Iris pigment epithelial cell (primary cell): ENCODE measurements around the gene ZNF768.
"Not testable (repeated sequence)": the region's sequence is repeated elsewhere in the genome, so short reads cannot be mapped to it uniquely, and the experiment has no call there.

ENCODE experiments used
- DNase-seq: peaks from one replicate; pipeline ENCODE4 v3.0.0-alpha.2; 2011; ENCODE audit warnings: low read depth

The ZNF768 gene

DNA sequence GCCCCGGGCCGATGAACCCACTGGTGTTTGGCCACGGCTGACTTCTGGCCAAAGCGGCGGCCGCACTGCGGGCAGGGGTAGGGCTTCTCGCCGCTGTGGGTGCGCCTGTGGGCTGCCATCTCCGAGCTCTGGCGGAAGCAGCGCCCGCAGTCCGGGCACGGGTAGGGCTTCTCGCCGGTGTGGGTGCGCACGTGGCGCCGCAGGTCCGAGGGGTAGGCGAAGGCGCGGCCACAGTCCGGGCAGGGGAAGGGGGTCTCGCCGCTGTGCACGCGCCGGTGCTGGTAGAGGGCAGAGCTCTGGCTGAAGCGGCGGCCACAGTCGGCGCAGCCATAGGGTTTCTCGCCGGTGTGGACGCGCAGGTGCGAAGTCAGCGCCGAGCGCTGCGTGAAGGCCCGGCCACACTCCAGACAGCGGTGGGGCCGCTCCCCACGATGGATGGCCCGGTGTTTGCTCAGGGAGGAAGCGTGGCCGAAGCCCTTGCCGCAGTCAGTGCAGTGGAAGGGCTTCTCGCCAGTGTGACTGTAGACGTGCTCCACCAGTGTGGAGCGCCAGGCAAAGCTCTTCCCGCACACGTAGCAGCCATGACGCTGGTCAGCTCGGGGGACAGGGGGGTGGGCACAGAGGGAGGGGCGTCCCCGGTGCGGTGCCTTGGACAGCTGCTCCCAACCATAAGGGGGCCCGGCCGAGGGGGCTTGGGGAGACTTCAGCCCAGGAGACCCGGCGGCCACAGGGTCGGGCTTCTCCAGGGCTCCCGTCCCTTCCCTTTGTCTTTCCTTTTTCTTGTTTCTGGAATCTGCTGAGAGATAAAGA, 29.2 kb upstream of the ZNF768 start:
- DNase-seq, result no peak

DNA sequence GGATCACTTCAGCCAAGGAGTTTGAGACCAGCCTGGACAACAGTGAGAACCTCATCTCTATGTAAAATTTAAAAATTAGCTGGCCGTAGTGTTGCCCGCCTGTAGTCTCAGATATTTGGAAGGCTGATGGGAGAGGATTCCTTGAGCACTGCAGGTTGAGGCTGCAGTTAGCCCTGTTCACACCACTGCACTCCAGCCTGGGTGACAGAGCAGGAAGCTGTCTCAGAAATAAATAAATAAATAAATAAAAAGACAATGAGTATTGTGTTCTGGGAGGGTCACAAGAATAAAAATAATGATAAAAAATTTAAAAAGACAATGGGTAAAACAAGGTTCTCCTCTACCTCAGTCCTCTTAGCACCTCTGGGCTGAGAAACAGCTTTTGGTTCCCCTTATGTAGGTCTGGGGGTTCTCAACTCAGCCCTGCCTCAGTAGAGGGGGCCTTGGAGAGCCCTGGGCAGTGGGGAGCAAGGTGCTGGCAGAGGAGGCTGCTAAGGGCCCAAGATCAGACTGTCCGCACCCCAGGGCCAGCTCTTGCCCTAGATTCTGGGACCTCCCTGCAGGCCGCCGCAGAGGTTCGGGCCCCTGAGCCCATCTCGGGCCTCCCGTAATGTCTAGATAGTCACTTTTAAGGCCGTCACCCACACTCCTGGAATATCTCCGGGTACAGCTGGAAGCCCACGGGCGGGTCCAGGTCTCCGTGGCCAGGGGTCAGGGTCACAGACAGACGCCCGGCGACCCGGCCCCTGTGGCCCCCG, 28.4 kb upstream of the ZNF768 start:
- no peak for DNase-seq

DNA sequence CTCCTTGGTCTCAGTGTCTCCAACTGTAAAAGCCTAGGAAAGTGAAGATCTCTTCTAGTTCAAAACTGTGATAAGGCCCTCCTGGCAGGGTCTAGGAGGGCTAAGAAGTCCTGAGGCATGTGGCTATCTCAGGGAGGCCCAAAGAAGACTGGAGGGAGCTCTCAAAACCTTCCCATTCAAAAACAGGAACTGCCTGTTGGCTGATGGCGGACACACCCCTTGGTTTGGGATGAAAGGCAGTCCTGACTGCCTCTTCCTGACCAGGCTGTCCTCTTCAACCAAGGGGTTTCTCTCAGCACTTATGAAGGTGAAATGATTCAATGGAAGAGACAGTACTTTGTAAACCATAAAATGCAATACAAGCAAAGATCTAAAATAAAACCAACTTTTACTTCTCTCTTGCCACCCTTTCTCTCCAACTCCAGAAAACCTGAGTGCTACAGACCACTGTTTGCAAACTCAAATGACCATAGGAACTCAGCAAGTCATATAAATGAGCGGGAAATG, 27.1 kb upstream of the ZNF768 start:
- DNase-seq, result no peak

DNA sequence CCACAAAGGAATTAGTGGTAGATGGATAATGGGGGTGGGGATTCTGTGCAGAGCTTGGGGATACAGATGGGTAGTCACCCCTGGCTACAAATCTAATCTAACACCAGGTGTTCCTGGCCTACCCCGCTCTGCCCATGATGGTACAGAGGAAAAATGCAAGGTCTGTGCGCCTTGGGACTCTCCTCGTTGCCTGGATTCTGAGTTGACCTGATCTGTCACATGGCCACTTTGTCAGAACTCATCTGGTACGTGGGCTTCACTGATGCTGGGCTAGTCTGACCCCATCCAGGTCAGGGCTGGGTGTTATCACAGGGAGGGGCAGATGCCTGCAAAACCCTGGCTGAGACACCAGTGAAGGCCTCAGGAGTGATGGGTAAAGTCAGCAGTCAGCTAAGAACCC, 26.6 kb upstream of the ZNF768 start:
- DNase-seq, result no peak

DNA sequence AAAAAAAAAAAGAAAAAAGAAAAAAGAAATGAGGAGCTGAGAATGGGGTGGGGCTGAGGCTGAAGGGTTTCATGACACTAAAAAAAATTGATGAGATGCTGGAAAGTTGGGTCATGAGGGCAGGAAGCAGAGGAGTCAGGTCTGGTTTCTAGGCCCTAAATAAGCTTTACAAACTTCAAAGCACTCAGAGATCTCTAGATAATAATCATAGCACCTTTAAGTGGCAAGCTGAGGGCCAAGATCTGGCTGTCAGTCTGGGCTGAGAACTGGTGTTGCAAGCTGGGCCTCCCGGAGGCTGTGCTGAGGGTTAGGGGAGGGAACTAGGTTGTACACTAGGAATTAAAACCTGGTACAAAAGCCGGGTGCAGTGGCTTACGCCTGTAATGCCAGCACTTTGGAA, 25.4 kb upstream of the ZNF768 start:
- no peak for DNase-seq

DNA sequence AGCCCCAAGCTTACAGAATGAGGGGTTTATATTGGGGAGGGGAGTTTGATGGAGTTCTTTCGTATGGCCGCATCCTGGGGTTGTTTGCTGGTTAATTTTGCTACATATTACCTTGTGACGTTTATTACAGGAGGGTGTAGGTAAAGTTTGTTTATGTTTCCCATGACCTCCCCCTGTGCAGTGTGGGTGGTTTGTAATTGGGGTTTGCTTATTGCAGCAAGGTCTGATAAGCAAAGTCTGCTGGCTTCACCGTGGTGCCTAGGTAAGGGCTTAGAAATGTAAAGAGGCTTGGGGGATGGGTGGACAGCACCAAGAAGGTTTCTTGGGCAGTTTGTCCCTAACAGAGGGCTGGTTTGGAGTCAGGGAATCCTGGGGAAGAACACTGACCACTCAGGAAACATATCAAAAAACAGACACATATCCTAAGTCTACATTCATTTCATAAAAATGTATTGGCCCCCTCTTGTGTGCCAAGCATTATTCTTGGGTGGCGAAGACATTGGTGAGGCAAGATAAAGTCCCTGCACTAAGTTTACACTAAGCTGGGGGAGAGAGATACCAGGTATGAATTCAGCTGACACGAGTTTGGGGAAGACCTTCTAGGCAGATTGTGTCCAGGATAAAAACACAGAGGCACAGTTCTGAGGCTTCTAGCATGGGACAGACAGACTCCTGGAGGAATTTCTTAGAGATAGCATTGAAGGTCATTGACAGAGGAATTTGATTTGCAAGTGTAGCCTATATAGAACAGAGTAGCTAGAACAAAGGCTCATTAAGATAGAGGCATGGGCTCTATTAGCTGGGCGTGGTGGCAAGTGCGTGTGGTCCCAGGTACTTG, 22.3 kb upstream of the ZNF768 start:
- DNase-seq, result no peak

DNA sequence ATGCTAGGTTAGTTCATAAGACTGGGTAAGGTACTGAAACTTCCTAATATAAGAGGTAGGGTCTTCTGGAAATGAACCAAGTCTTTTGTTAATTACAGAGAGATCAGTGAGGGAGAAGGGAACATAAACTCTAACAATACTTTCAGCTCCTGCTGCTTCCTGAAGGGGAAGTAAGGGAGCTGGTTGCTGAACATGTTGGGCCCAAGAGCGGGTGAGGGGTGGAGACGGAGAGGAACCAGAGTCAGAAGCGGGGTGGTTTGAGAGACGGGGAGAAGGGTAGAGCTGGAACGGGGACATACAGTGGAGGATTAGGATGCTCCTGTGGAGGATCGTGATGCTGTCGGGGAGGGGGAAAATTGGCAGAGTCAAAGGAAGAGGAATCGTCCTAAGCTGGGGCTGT, 19.7 kb upstream of the ZNF768 start:
- no peak for DNase-seq

DNA sequence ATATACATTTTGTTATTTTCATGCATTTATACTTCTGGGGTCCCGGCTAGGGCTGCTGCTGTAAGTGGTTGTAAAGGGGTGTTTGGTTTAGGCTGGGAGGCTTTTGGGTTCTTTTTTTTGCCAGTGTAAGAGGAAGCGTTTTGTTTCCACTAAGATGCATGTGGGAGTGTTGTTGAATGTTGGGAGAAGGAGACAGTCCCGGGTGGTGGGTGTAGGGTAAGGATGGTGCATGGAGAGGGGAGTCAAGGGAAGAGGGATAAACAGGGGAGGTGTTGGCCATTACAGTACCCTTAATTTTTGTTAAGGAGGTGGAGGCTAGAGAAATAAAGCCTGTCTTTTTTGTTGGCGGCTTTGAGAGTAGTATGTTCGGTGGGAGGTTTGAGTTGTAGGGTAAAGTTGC, 16.7 kb upstream of the ZNF768 start:
- DNase-seq, result no peak

DNA sequence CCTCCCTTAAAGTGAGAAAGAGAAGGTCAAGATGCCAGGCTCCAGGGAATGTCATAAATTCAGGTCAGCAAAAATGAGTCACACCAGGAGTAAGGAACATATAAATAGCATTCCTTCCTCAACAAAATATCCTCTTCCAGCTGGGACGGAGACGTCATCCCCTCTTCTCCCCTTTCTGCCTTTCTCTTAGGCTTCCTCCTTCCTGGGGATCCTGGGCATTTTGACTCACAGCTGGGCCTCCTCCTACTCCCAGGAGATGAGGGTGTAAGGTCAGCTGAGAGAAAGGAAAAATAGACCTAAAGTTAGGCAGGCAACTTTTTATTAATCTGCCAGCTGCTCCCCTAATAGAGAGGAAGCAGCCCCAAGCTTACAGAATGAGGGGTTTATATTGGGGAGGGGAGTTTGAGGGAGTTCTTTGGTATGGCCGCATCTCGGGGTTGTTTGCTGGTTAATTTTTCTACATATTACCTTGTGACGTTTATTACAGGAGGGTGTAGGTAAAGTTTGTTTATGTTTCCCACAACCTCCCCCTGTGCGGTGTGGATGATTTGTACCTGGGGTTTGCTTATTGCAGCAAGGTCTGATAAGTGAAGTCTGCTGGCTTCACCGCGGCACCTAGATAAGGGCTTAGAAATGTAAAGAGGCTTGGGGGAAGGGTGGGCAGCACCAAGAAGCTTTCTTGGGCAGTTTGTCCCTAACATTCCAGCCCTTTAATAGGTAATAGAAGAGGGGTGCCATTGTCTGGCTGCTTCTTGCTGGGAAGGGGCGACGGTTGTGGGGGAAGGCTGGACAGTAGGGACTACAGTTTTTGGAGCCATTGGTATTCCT, 15.3 kb upstream of the ZNF768 start:
- DNase-seq, result peak; percentile 28

DNA sequence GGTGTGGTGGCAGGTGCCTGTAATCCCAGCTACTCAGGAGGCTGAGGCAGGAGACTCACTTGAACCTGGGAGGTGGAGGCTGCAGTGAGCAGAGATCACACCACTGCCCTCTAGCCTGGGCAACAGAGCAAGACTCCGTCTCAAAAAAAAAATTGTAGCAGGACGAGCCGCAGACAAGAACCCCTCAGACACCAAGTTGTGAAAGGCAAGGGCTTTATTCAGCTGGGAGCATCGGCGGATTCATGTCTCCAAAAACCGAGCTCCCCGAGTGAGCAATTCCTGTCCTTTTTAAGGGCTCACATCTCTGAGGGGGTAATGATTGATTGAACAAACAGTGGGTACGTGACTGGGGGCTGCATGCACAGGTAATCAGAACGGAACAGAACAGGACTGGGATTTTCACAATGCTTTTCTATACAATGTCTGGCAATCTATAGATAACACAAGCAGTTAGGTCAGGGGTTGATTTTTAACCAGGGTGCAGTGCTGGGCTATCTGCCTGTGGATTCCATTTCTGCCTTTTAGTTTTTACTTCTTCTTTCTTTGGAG, 14.6 kb upstream of the ZNF768 start:
- not testable (repeated sequence) for DNase-seq

DNA sequence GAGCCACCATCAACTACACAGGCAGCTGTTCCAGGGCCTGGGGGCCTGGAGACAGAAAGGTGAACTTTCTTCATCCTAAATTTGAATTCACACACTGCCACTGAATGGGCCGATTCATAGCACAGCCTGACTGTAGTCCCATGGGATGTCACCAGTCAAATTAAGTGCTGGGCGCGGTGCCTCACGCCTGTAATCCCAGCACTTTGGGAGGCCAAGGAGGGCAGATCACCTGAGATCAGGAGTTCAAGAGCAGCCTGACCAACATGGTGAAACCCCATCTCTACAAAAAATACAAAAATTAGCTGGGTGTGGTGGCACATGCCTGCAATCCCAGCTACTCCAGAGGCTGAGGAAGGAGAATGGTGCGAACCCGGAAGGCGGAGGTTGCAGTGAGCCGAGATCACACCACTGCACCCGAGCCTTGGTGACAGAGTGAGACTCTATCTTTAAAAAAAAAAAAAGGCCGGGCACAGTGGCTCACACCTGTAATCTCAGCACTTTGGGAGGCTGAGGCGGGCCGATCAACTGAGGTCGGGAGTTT, 13.7 kb upstream of the ZNF768 start:
- DNase-seq, result not testable (repeated sequence)

DNA sequence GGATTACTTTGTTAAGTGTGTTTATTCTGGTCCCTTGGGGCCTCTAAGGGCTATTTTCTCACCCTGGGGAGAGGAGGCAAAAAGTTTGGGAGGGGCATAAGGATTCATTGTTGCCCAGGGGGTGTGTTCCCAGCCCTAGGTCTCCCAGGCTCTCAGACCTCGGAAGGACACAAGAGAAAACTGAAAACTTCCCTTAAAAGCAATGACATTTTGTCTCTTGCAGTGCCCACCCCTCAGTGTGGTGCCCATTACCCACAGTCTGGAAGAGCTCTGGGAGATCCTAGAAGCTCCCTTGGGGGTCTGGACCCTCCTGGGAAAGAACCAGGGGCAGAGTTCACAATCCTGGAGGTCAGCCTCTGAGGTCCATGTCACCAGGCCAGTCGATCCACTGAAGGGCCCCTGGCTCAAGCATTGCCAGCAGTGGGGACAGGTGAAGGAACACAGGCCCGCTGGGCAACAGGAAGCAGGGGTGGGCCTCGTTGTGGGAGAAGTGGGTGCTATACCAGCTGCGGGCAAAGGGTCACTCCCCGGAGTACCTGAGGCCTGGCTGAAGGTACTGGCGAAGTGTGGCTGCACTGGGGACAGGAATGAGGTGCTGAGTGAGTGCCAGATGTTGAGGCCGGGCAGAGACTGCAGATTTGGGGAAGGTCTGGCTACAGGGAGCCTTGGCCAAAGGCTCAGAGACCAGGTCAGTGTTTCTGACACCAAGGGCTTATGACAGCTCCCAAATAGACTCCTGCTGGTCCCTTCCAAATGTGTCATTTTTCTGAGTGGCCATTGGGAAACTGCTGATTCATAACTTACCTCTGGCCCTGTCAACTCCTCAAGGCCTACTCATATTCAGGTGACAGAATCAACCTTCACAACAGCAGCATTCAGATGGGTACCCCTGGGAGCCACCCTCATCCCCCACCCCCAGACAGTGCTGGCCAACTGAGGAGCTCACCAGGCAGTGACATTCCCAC, 12.9 kb upstream of the ZNF768 start:
- DNase-seq, result no peak

DNA sequence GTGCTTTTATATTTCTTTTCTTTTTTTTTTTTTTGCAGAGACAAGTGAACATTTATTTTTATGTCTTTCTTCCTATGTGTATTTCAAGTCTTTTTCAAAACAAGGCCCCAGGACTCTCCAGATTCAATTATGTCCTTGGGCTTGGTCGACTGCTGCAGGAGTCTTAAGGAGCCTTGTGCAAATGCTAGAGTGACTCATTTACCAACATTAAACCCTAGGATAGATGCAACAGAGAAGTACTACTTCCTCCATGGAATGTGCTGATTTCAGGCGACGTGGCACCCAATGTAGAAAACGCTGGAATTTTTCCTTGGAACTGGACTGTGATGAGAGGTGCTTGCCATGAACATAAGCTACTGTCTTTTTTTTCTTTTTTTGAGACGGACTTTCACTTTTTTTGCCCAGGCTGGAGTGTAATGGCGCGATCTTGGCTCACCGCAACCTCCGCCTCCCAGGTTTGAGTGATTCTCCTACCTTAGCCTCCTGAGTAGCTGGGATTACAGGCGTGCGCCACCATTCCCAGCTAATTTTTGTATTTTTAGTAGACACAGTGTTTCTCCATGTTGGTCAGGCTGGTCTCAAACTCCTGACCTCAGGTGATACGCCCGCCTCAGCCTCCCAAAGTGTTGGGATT, 10.1 kb upstream of the ZNF768 start:
- peak; percentile 30 for DNase-seq

DNA sequence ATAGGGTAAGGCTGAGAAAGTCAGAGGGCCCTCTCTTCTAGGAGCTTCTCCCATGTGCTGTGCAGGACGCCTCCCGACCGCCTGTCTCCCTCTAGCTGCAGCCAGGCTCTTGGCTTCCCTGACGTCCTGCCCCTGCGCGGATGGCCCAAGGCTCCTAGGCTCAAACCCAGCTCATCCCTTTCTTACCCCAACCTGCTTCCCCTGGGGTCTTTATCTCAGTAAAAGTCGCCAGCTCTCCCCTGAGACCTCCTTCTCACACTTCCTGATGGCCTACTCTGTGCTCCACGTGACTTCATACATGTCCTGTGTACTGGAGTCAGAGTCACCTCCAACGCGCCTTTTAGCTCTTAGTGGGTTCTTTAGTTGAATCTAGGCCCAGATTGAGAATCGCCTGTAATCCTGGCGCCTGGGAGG, 9.4 kb upstream of the ZNF768 start:
- DNase-seq, result peak; percentile 82

DNA sequence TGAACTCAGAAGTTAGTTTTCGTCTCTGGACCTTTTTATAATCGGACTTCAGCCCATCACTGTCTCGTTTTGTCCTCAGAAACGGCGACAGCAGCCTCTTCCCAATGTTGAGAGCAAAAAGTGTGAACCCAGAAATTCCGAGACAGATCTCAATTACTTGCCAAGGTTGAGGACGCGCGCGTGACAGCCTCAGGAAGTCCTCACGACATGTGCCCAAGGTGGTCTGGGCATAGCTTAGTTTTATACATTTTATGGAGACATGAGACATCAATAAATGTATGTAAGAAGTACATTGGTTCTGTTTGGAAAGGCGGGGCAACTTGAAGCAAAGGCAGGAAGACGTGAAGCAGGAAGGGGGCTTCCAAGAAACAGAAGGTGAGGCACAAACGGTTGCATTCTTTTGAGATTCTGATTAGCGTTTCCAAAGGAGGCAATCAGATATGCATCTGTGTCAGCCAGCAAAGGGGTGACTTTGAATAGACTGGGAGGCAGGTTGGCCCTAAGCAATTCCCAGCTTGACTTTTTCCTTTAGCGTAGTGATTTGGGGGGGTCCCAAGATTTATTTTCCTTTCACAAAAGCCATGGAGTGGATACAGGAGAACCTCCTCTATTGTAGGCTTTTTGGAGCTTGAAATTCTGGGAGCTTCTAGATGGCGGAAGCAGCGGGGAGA, 8.9 kb upstream of the ZNF768 start:
- DNase-seq, result peak; percentile 25

DNA sequence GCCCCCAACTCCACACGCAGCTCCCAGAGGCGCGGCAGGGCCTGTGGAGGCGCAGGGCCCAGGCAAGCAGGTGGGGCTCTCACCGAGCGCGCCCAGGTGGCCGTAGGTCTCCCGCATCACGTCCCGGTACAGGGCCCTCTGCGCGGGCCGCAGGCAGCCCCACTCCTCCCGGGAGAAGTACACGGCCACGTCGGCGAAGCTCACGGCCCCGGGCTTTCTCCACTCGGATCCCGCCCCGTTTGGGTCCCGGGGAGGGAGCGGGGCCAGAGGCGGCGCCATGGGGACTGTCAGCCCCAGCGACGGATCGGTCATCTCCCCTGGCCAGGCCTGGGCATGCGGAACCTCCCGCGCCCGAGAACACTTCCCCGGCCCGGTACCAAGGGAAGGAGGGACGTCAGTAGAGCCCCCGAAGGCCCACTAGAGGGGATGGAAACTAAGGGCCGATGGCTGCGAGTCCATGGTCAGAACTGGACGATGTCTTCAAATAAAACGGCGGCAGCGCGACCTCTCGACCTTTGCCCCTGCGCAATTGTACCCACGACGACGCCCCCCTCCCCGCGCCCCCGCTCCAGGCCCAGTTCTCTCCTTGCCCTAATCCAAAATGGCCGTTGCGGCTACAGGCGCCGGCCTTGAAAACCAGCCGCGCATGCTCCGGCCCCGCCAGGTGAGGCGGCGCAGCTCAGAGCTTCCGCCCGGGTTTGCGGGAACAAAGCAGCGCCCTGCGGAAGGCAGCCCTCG, 8.2 kb upstream of the ZNF768 start, which contains the start of gene ZNF747:
Gene ZNF747, minus strand, starts transcription at position 491 of the 738 bp plus-strand sequence. Its CDS starts 179 bp downstream, at position 312.
- DNase-seq, result peak; percentile 80

DNA sequence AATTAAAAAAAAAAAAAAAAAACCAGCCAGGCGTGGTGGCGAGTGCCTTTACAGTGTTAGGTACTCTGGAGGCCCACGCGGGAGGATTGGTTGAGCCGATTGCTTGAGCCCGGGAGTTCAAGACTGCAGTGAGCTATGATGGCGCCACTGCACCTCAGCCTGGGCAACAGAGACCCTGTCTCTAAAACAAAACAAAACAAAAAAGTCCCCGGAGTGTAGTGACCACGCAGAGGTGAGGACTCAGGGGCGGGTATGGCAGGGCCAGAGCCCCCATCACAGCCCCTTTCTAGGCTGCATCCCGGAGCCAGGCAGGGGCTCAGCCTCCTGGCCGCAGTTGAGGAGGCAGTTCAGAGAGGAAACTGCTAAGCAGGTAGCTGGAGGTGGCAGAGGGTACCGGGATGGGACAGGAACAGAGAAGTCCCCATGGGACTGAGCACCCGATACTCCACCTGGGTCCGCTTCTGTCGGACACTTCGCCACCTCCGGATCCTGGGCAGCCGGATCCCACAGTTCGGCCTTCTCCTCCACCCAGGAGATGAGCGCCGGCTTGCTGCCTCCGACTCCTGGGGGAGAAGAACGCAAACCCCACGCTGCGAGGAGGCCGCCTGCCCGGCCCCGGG, 7.5 kb upstream of the ZNF768 start:
- no peak for DNase-seq
